Measurements from ENCODE around the gene ANXA3. TPM values are rescaled to one million over a fixed set of nuclear protein-coding genes. Genes with fewer than 3 reads are reported as not detected.

ANXA3 gene
- total and polyA plus RNA-seq, 2 donors from 2014 or later, result 33.7 to 79.9 TPM

DNA sequence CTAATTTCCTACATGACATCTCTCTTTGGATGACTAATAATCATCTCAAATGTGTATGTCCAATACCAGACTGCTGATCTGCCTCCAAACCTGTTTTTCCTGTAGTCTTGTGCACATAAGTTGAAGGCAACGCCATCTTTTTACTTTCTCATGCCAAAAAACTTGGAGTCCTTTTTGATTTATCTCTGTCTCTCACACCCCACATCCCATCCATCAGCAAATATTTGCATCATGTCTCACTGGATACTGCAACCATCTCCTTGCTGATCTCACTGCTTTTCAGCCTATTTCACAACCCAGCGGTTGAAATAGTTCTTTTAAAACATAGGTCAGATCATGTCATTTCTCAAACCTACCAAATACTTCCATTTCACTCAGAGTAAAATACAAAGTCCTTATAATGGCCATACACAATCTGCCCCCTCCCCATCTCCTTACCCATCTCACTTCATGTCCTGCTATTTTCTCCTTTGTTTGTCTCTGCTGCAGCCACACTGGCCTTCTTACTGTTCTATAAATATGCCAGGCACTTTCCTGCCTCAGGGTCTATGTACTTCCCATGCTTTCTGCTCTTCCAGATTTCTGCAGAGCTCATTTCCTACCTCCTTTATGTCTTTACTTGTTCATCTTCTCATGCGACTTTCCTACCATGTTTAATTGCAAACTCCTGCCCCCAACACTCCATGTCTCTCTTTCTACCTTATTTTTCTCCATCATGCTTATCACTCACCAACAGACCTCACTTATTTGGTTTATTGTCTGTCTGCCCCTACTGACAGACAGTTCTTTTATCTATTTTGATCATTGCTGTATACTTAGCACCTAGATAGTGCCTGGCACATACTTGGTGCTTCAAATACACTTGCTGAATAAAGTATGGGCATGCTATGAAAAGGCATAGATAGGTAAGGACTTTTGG, 98.8 kb downstream of the ANXA3 start:
- H3K27me3 ChIP-seq (ENCODE audit: control insufficient read depth, insufficient read depth, low read length), result no peaks in the 10 kb centered on the region
- no peak overlapping the region for H3K9ac ChIP-seq (ENCODE audit: low read length in 3 of 3)
- H3K27ac ChIP-seq (ENCODE audit: low read depth in 2 of 2, low read length in 2 of 2), result no peak overlapping the region
- no peak for DNase-seq
- no peak for FAIRE-seq
- intact Hi-C loops (cut with DNase I), result no loop called here
- no peaks in the 10 kb centered on the region for H3K36me3 ChIP-seq (ENCODE audit: control insufficient read depth in 2 of 3, insufficient read depth in 3 of 3, low read length in 3 of 3)
- H3K4me1 ChIP-seq (ENCODE audit: control insufficient read depth in 2 of 3, insufficient read depth in 2 of 3, low read depth in 1 of 3, low read length in 3 of 3), result peaks cover 0 to 12% (median 3%) of the 10 kb centered on the region in 3 donors
- H3K4me3 ChIP-seq (ENCODE audit: low read length in 3 of 3), result no peak overlapping the region
- H3K9me3 ChIP-seq (ENCODE audit: control insufficient read depth in 2 of 3, insufficient read depth in 1 of 3, low read length in 3 of 3), result no peaks in the 10 kb centered on the region
- TF ChIP-seq, protein P1, sequence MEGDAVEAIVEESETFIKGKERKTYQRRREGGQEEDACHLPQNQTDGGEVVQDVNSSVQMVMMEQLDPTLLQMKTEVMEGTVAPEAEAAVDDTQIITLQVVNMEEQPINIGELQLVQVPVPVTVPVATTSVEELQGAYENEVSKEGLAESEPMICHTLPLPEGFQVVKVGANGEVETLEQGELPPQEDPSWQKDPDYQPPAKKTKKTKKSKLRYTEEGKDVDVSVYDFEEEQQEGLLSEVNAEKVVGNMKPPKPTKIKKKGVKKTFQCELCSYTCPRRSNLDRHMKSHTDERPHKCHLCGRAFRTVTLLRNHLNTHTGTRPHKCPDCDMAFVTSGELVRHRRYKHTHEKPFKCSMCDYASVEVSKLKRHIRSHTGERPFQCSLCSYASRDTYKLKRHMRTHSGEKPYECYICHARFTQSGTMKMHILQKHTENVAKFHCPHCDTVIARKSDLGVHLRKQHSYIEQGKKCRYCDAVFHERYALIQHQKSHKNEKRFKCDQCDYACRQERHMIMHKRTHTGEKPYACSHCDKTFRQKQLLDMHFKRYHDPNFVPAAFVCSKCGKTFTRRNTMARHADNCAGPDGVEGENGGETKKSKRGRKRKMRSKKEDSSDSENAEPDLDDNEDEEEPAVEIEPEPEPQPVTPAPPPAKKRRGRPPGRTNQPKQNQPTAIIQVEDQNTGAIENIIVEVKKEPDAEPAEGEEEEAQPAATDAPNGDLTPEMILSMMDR (IDR thresholded peaks at IDR 0.05; ENCODE audit: borderline replicate concordance, extremely low read depth, insufficient read depth), result no peak

DNA sequence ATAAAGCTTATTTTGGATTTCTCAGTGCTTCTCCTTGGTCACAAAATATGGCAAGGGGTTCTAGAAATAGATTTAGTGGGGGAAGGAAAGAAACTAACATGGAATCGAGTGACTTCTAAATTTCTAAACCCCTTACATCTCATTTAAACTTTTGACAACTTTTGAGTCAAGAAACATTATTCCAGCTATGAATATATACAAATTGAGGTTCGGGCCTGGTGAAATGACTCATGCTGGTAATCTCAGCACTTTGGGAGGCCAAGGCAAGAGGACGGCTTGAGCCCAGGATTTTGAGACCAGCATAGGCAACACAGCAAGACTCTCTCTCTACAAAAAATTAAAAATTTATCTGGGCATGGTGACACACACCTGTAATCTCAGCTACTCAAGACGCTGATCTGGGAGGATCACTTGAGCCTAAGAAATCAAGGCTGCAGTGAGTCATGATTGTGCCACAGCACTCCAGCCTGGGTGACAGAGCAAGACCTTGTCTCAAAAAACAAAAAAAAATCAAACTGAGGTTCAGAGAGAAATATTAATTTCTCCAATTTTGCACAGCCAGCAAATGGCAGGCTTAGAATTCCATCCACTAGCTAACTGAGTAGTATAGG, 99.8 kb downstream of the ANXA3 start:
- intact Hi-C loops (cut with DNase I), result no loop called here
- Histone ChIP-seq H3K36me3 (ENCODE audit: control insufficient read depth in 2 of 3, insufficient read depth in 3 of 3, low read length in 3 of 3) (no peaks in the 10 kb centered on the region), H3K9ac (ENCODE audit: low read length in 3 of 3) (no peak overlapping the region), H3K4me1 (ENCODE audit: control insufficient read depth in 2 of 3, insufficient read depth in 2 of 3, low read depth in 1 of 3, low read length in 3 of 3) (peaks cover 0 to 2% (median 2%) of the 10 kb centered on the region in 3 donors), H3K27me3 (ENCODE audit: control insufficient read depth, insufficient read depth, low read length) (no peaks in the 10 kb centered on the region), H3K4me3 (ENCODE audit: low read length in 3 of 3) (no peak overlapping the region), H3K9me3 (ENCODE audit: control insufficient read depth in 2 of 3, insufficient read depth in 1 of 3, low read length in 3 of 3) (no peaks in the 10 kb centered on the region), H3K27ac (ENCODE audit: low read depth in 2 of 2, low read length in 2 of 2) (no peak overlapping the region)
- DNase-seq, result no peak
- FAIRE-seq, result no peak
- TF ChIP-seq, protein P1 (IDR thresholded peaks at IDR 0.05; ENCODE audit: borderline replicate concordance, extremely low read depth, insufficient read depth), result no peak

DNA sequence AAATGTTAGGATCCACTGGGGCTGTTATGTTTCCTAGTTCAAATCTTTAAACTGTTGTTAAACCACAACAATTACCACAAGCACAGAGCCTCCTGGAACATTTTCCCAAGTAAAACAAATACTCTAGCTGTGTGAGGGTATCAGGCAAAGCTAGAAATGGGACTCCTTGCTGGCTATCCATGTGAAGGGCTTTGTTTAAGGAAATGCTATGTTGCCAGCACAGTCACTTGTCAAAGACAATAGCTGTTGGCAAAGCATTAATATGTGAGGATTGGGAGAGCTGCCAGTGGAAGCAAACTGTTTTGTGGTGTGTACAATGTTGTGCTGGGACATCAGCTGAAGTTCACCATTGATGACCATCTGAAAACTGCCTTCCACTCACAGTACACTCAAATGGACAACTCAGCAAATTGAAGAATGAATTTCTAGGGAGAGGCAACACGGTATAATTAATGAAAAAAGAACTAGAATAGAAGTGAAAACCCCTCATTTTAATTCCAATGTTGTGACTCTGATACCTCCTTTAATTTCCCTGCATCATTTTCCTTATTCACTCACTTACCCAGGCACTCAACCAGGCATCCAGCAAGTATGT, 100.8 kb downstream of the ANXA3 start:
- H3K9ac ChIP-seq (ENCODE audit: low read length in 3 of 3), result no peak overlapping the region
- intact Hi-C loops (cut with DNase I), result no loop called here
- TF ChIP-seq, protein P1 (IDR thresholded peaks at IDR 0.05; ENCODE audit: borderline replicate concordance, extremely low read depth, insufficient read depth), result no peak
- no peak overlapping the region for H3K4me3 ChIP-seq (ENCODE audit: low read length in 3 of 3)
- DNase-seq (no peak), FAIRE-seq (no peak)
- H3K27ac ChIP-seq (ENCODE audit: low read depth in 2 of 2, low read length in 2 of 2), result no peak overlapping the region
- no peaks in the 10 kb centered on the region for H3K36me3 ChIP-seq (ENCODE audit: control insufficient read depth in 2 of 3, insufficient read depth in 3 of 3, low read length in 3 of 3)
- no peaks in the 10 kb centered on the region for H3K9me3 ChIP-seq (ENCODE audit: control insufficient read depth in 2 of 3, insufficient read depth in 1 of 3, low read length in 3 of 3)
- no peaks in the 10 kb centered on the region for H3K27me3 ChIP-seq (ENCODE audit: control insufficient read depth, insufficient read depth, low read length)
- no peaks in the 10 kb centered on the region for H3K4me1 ChIP-seq (ENCODE audit: control insufficient read depth in 2 of 3, insufficient read depth in 2 of 3, low read depth in 1 of 3, low read length in 3 of 3)

Measured in kidney (tissue), 14 donors.